Esophagus muscularis mucosa (tissue), 4 donors: Measurements from ENCODE around the gene ENG.

Experiments
- CTCF ChIP-seq, 3 experiments: fragments of 200-600 bp in 2 of 3; fragments of 450-650 bp in 1 of 3; sonication (generic) in 2 of 3; IDR thresholded peaks; one replicate each; pipeline ENCODE4 v1.5.1; 2017 to 2019; ENCODE audit warnings: antibody characterized with exemption in 3 of 3, mild to moderate bottlenecking in 2 of 3, moderate library complexity in 1 of 3
- EP300 ChIP-seq: sonication (generic); formaldehyde crosslinking; IDR thresholded peaks from one replicate; pipeline ENCODE4 v1.6.1; 2017; ENCODE audit warnings: antibody characterized with exemption
- POLR2A ChIP-seq: fragments of 450-650 bp; IDR thresholded peaks from one replicate; pipeline ENCODE4 v1.6.1; 2017; ENCODE audit warnings: antibody characterized with exemption, moderate library complexity, mild to moderate bottlenecking, low read depth
- POLR2AphosphoS5 ChIP-seq, 2 donors: sonication (generic); formaldehyde crosslinking; IDR thresholded peaks; one replicate each; pipeline ENCODE4 v1.6.1; 2017; ENCODE audit warnings: antibody characterized with exemption in 2 of 2

GRCh38 chr9:127767909-127768331 lies 86.5 kb downstream of the ENG start:
- TF ChIP-seq CTCF (IDR thresholded peaks at IDR 0.05), result no peak
- TF ChIP-seq EP300, result no peak
- no peak for TF ChIP-seq POLR2A
- TF ChIP-seq POLR2AphosphoS5 (IDR thresholded peaks at IDR 0.05), result no peak
